ENCODE data around the gene CABP5. TPM values are rescaled to one million over a fixed set of nuclear protein-coding genes. Genes with fewer than 3 reads are reported as not detected.

The CABP5 gene
- total and polyA plus RNA-seq, 2 experiments from 2014 or later: not detected

DNA sequence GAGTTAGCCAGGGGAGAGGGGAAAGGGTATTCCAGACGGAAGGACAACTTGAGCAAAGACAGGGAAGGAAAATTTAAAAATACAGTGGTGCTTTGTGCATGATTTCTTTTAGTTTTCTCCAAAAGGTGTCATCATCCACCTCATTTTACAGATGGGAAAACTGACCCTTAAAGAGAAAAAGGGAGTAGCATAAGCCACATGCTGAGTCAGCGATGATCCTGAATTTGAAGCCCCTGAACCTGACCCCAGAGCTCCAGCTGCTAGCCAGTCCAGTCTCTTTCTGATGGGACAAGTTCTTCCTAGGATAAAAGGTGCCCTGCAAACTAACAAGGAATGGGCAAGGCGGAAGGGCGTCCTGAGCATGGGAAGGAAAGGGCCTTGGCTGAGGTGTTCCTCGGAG lies 10.3 kb downstream of the CABP5 start:
- DNase-seq (ENCODE audit: low spot score) (no peak), ATAC-seq (no peak)
- Histone ChIP-seq H3K79me2 (replicated peaks; ENCODE audit: insufficient read depth) (no peaks in the 10 kb centered on the region), H2AFZ (peak overlapping the region; percentile 66; the same call in 1 of the 2 replicates), H3K4me2 (no peak overlapping the region), H3K27ac (ENCODE audit: low read depth) (no peak overlapping the region), H3K27me3 (ENCODE audit: insufficient read depth) (no peaks in the 10 kb centered on the region), H3K36me3 (ENCODE audit: insufficient read depth) (no peaks in the 10 kb centered on the region), H4K20me1 (replicated peaks; ENCODE audit: insufficient read depth) (no peaks in the 10 kb centered on the region), H3K9me2 (ENCODE audit: insufficient read depth) (no peaks in the 10 kb centered on the region), H3F3A (replicated peaks; ENCODE audit: low read depth) (no peaks in the 10 kb centered on the region), H3K4me1 (ENCODE audit: insufficient read depth) (no peaks in the 10 kb centered on the region), H3K4me3 (no peak overlapping the region)
- Mint-ChIP-seq H3K27me3 (ENCODE audit: insufficient read depth, low read depth, poor library complexity) (peaks cover 8% of the 10 kb centered on the region), H3K4me1 (no peaks in the 10 kb centered on the region), H3K27ac (no peak overlapping the region), H3K9me3 (peaks cover 15% of the 10 kb centered on the region), H3K36me3 (ENCODE audit: low read depth) (no peaks in the 10 kb centered on the region), H3K4me3 (no peak overlapping the region)
- TF ChIP-seq, protein P1, sequence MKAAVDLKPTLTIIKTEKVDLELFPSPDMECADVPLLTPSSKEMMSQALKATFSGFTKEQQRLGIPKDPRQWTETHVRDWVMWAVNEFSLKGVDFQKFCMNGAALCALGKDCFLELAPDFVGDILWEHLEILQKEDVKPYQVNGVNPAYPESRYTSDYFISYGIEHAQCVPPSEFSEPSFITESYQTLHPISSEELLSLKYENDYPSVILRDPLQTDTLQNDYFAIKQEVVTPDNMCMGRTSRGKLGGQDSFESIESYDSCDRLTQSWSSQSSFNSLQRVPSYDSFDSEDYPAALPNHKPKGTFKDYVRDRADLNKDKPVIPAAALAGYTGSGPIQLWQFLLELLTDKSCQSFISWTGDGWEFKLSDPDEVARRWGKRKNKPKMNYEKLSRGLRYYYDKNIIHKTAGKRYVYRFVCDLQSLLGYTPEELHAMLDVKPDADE (IDR thresholded peaks at IDR 0.05): no peak
- no peak for TF ChIP-seq ZNF331 (CRISPR knock-in tag; IDR thresholded peaks at IDR 0.05; ENCODE audit: low read depth)
- TF ChIP-seq, protein P2, sequence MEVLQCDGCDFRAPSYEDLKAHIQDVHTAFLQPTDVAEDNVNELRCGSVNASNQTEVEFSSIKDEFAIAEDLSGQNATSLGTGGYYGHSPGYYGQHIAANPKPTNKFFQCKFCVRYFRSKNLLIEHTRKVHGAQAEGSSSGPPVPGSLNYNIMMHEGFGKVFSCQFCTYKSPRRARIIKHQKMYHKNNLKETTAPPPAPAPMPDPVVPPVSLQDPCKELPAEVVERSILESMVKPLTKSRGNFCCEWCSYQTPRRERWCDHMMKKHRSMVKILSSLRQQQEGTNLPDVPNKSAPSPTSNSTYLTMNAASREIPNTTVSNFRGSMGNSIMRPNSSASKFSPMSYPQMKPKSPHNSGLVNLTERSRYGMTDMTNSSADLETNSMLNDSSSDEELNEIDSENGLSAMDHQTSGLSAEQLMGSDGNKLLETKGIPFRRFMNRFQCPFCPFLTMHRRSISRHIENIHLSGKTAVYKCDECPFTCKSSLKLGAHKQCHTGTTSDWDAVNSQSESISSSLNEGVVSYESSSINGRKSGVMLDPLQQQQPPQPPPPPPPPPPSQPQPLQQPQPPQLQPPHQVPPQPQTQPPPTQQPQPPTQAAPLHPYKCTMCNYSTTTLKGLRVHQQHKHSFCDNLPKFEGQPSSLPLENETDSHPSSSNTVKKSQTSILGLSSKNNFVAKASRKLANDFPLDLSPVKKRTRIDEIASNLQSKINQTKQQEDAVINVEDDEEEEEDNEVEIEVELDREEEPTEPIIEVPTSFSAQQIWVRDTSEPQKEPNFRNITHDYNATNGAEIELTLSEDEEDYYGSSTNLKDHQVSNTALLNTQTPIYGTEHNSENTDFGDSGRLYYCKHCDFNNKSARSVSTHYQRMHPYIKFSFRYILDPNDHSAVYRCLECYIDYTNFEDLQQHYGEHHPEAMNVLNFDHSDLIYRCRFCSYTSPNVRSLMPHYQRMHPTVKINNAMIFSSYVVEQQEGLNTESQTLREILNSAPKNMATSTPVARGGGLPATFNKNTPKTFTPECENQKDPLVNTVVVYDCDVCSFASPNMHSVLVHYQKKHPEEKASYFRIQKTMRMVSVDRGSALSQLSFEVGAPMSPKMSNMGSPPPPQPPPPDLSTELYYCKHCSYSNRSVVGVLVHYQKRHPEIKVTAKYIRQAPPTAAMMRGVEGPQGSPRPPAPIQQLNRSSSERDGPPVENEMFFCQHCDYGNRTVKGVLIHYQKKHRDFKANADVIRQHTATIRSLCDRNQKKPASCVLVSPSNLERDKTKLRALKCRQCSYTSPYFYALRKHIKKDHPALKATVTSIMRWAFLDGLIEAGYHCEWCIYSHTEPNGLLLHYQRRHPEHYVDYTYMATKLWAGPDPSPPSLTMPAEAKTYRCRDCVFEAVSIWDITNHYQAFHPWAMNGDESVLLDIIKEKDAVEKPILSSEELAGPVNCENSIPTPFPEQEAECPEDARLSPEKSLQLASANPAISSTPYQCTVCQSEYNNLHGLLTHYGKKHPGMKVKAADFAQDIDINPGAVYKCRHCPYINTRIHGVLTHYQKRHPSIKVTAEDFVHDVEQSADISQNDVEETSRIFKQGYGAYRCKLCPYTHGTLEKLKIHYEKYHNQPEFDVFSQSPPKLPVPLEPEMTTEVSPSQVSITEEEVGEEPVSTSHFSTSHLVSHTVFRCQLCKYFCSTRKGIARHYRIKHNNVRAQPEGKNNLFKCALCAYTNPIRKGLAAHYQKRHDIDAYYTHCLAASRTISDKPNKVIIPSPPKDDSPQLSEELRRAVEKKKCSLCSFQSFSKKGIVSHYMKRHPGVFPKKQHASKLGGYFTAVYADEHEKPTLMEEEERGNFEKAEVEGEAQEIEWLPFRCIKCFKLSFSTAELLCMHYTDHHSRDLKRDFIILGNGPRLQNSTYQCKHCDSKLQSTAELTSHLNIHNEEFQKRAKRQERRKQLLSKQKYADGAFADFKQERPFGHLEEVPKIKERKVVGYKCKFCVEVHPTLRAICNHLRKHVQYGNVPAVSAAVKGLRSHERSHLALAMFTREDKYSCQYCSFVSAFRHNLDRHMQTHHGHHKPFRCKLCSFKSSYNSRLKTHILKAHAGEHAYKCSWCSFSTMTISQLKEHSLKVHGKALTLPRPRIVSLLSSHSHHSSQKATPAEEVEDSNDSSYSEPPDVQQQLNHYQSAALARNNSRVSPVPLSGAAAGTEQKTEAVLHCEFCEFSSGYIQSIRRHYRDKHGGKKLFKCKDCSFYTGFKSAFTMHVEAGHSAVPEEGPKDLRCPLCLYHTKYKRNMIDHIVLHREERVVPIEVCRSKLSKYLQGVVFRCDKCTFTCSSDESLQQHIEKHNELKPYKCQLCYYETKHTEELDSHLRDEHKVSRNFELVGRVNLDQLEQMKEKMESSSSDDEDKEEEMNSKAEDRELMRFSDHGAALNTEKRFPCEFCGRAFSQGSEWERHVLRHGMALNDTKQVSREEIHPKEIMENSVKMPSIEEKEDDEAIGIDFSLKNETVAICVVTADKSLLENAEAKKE (CRISPR knock-in tag; IDR thresholded peaks at IDR 0.05): no peak
- no peak for TF ChIP-seq EZH2phosphoT487 (IDR thresholded peaks at IDR 0.05; ENCODE audit: unreplicated experiment)
- TF ChIP-seq POLR2AphosphoS5 (IDR thresholded peaks at IDR 0.05; ENCODE audit: low read depth): no peak
- no peak for TF ChIP-seq NANOG (IDR thresholded peaks at IDR 0.05; ENCODE audit: borderline replicate concordance)
- TF ChIP-seq ZNF114 (CRISPR knock-in tag; IDR thresholded peaks at IDR 0.05): no peak
- no peak for TF ChIP-seq EZH2 (IDR thresholded peaks at IDR 0.05; ENCODE audit: low read depth, unreplicated experiment)
- TF ChIP-seq JUNB (IDR thresholded peaks at IDR 0.05; ENCODE audit: unreplicated experiment): no peak

Measured in GM23338 (cell line).